Astrocyte (in vitro differentiated cells and primary cell): ENCODE data around the gene DNAJC27.

Source experiments
- EZH2 ChIP-seq: IDR thresholded peaks from 2 replicates; pipeline ENCODE4 v1.6.1; 2012; ENCODE audit warnings: mild to moderate bottlenecking, low read length, inconsistent platforms; ENCODE audit not compliant: insufficient read depth
- TF ChIP-seq, protein P1 (sequence below): IDR thresholded peaks from 2 replicates; pipeline ENCODE4 v1.5.1; 2011; ENCODE audit warnings: low read depth, mild to moderate bottlenecking, inconsistent platforms, low read length, moderate library complexity; ENCODE audit not compliant: insufficient read depth

DNA sequence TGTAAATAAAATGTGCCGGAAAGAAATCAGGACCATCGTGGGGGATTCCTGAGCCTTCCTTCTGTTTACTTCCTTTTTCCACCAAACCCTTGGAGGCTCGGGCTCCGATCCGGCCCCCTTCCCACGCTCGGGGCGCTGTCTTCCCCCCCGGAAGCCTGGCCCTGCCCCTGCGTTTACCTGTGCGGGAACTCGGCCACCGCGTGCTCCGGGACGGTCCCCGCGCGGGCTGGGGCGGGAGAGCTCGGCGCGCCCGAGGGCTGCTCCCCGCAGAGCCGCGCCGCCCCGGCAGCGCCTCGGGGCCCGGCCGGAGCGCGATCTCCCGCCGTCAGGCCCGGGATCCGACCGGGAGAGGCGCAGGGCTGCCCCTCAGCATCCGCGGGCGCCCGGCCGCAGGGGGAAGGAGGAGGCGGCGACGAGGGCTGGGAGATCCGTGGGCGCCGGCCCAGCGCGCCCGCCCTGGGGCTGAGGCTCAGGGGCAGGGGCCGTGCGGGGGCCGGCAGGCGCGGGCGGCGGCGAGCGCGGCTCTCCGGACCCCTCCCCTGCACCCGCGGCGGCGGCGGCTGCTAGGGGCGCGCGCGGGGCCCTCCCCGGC is 52.2 kb downstream of the DNAJC27 start:
- TF ChIP-seq, protein P1, sequence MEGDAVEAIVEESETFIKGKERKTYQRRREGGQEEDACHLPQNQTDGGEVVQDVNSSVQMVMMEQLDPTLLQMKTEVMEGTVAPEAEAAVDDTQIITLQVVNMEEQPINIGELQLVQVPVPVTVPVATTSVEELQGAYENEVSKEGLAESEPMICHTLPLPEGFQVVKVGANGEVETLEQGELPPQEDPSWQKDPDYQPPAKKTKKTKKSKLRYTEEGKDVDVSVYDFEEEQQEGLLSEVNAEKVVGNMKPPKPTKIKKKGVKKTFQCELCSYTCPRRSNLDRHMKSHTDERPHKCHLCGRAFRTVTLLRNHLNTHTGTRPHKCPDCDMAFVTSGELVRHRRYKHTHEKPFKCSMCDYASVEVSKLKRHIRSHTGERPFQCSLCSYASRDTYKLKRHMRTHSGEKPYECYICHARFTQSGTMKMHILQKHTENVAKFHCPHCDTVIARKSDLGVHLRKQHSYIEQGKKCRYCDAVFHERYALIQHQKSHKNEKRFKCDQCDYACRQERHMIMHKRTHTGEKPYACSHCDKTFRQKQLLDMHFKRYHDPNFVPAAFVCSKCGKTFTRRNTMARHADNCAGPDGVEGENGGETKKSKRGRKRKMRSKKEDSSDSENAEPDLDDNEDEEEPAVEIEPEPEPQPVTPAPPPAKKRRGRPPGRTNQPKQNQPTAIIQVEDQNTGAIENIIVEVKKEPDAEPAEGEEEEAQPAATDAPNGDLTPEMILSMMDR = no peak
- no peak for TF ChIP-seq EZH2
